Astrocyte of the cerebellum (primary cell): ENCODE results near the gene SPINK4.
A peak's percentile ranks its signal among the peaks of the same experiment; 100 is the strongest.

Source experiments
- DNase-seq: peaks from one replicate; pipeline ENCODE4 v3.0.0-alpha.2; 2011; ENCODE audit warnings: low read depth
- H3K4me3 ChIP-seq: 2 replicates; pipeline ENCODE4 v1.5.1; 2011; ENCODE audit warnings: mild to moderate bottlenecking, low read depth, low read length, moderate library complexity
- in situ Hi-C: cut with HindIII; loops from 2 replicates; pipeline ENCODE4 v1.10.0; 2017; ENCODE audit warnings: low sequenced_read_pairs
- TF ChIP-seq, protein P1 (sequence below): IDR thresholded peaks from 2 replicates; pipeline ENCODE4 v1.5.1; 2012; ENCODE audit warnings: low read length, low read depth, moderate library complexity, mild to moderate bottlenecking; ENCODE audit errors: missing control alignments

Gene SPINK4

DNA sequence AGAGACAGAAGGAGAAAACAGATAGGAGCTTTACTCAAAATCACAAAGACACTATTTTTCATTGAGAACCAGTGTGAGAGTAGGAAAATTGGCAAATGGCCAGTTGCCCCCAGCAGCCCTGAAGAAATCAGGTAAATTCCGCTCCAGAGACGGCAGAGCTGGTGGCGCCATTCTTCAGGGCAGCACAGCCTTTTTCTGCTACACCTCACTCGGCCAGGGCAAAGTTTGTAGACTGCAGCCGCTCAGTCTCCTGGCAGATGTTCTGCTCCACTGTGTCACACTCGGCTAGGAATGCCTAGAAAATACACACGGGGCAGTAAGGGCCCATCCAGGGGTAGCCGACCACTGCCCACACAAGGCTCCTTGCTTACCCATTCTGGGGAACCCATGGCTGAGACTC is 15.0 kb downstream of the SPINK4 start:
- no peak for DNase-seq
- no peak overlapping the region for H3K4me3 ChIP-seq
- TF ChIP-seq, protein P1, sequence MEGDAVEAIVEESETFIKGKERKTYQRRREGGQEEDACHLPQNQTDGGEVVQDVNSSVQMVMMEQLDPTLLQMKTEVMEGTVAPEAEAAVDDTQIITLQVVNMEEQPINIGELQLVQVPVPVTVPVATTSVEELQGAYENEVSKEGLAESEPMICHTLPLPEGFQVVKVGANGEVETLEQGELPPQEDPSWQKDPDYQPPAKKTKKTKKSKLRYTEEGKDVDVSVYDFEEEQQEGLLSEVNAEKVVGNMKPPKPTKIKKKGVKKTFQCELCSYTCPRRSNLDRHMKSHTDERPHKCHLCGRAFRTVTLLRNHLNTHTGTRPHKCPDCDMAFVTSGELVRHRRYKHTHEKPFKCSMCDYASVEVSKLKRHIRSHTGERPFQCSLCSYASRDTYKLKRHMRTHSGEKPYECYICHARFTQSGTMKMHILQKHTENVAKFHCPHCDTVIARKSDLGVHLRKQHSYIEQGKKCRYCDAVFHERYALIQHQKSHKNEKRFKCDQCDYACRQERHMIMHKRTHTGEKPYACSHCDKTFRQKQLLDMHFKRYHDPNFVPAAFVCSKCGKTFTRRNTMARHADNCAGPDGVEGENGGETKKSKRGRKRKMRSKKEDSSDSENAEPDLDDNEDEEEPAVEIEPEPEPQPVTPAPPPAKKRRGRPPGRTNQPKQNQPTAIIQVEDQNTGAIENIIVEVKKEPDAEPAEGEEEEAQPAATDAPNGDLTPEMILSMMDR, result no peak
- in situ Hi-C loops, result no loop called here

DNA sequence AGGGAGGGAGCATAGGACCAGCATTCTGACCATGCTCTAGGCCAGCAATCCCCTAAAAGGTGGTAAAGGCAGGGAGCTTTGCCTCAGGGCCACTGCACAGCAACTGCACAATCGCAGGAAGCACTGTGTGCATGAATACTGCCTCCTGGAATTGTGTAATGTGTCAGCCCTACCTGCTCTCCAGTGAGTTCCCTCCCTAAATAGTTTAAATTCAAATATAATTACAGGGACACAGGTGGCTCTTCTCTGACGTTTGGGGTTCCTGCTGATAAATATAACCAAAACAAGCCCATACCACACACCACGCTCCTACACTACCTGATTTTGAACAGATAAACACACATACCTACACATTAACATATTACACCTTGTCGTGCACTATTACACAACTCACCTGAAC is 15.5 kb downstream of the SPINK4 start:
- in situ Hi-C loops, result no loop called here
- no peak overlapping the region for H3K4me3 ChIP-seq
- DNase-seq, result no peak
- TF ChIP-seq, protein P1, result no peak

DNA sequence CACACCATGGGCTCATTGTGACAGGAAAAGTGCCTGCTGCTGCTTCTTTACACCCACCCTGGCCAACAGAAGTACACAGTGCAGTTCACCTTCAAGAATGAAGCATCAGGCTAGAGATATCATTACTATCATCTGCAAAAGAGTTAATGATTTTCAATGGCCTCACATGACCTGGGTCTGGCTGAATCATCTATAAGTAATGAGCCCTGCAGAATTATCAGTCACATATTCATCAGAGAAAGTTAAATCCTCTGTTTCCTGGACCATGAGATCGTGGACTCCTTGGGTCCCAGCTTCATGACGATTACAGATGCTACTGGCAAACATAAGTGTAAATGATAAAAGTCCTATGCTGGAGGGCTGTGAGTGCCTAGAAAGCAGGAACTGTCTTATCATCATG is 16.3 kb downstream of the SPINK4 start:
- no peak for DNase-seq
- H3K4me3 ChIP-seq, result no peak overlapping the region
- TF ChIP-seq, protein P1, result no peak
- in situ Hi-C loops, result no loop called here

DNA sequence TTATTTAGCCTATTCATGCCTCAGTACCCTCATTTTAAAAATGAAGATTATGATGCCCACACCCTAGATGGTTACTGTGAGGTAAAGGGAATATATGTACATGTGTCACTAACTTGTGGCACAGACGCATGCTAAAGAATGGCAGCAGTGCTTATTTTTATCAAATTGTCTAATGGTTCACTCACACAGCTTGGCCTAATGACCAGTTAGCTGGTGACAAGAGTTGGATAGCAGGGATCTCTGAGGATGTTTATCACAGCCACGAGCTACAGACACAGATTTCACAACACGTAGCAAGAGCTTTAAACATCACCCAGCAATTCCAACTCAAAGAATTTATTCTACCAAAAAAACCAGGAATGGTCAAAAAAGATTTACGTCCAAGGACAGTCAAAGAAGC is 17.3 kb downstream of the SPINK4 start:
- H3K4me3 ChIP-seq, result no peak overlapping the region
- DNase-seq, result no peak
- TF ChIP-seq, protein P1, result no peak
- in situ Hi-C loops, result no loop called here

DNA sequence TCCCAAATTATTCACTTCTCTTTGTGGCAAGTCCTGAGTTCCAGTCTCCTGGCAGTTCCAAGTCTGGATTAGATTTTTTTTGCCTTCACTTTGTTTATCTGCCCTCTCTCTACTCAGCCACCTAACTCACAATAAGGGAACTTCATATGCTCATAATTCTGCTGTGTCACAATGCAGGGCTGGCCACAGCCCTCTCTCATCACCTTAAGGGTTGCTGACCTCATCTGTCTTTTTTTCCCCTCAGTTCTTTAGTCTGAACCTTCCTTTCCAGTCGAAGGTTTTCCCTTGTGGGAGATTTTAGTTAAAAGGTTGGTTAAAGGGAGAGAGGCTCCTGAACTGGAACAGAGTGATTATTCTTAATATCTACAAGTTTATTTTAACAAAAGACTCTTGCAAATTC is 20.4 kb downstream of the SPINK4 start:
- H3K4me3 ChIP-seq, result no peak overlapping the region
- TF ChIP-seq, protein P1, result no peak
- DNase-seq, result no peak
- in situ Hi-C loops, result no loop called here

DNA sequence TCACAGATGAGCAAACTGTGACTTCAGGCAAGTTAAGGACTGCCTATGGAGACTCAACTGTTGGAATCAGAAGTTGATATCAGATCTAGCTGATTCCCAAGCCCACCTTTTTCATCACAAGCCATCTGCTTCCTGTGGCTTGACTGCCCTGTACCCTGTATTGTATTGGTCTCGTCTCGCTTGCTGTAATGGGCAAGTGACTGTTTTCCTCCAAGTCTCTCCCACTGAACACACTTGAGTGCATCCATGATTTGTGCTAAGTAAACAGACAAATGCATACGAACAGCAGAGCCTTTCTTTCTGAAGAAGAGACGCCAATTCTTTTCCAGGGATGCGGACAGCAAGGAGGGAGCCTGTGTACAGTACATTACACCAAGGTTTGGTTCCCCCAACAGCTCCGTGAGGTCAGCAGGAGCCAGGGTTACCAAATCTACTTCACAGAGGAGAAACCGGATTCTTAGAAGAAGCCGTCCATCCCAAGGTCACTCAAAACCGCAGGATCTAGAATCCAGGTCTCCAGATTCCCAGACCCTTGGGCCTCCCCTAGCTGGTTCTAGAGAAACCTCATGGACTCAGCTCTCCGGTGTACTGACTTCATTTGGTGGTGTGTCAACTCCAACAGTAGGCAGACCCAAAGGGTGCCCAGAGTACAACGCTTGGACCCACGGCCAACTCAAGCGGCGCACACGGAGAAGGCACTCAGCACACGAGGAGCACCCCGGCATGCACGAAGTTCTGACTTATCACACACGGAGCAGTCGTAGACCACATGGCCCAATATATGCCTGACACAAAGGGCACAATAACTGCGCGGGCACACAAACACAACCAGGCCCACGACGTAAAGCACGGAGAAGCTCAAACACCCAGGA is 23.4 kb downstream of the SPINK4 start:
- peak overlapping the region; percentile 91 for H3K4me3 ChIP-seq
- TF ChIP-seq, protein P1, result no peak
- in situ Hi-C loops, result no loop called here
- DNase-seq, result no peak
